Measurements from ENCODE around the gene HEXB.

The HEXB gene

GRCh38 chr5:74640450-74640953 is 44.5 kb upstream of the HEXB start, which contains the start of gene ENC1:
Gene ENC1, minus strand, starts transcription at chr5:74640728. Its CDS starts 4,243 bp downstream, at chr5:74636485.
- DNase-seq (ENCODE audit: extremely low read depth, low read depth) = no peak
- peak; percentile 40 for TF ChIP-seq CTCF (IDR thresholded peaks at IDR 0.05; ENCODE audit: low read depth, low read length)

GRCh38 chr5:74640954-74641734 is 43.9 kb upstream of the HEXB start:
- DNase-seq (ENCODE audit: extremely low read depth, low read depth) = no peak

GRCh38 chr5:74641735-74642542 is 43.1 kb upstream of the HEXB start:
- peak; percentile 63 for TF ChIP-seq CTCF (IDR thresholded peaks at IDR 0.05; ENCODE audit: low read depth, low read length)
- DNase-seq (ENCODE audit: extremely low read depth, low read depth) = no peak

More at GRCh38 chr5:74640954-74641734, 43.9 kb upstream of the HEXB start:
- TF ChIP-seq CTCF (IDR thresholded peaks at IDR 0.05; ENCODE audit: low read depth, low read length) = no peak

GRCh38 chr5:74642543-74642863 is 42.5 kb upstream of the HEXB start:
- TF ChIP-seq CTCF (IDR thresholded peaks at IDR 0.05; ENCODE audit: low read depth, low read length) = no peak
- no peak for DNase-seq (ENCODE audit: extremely low read depth, low read depth)

GRCh38 chr5:74643111-74643562 is 41.9 kb upstream of the HEXB start:
- DNase-seq (ENCODE audit: extremely low read depth, low read depth) = no peak

GRCh38 chr5:74647096-74647495 is 37.9 kb upstream of the HEXB start:
- no peak for TF ChIP-seq CTCF (IDR thresholded peaks at IDR 0.05; ENCODE audit: low read depth, low read length)
- no peak for DNase-seq (ENCODE audit: extremely low read depth, low read depth)

More at GRCh38 chr5:74643111-74643562, 41.9 kb upstream of the HEXB start:
- no peak for TF ChIP-seq CTCF (IDR thresholded peaks at IDR 0.05; ENCODE audit: low read depth, low read length)

All from AG09319 (cell line).